Myocyte (in vitro differentiated cells): ENCODE measurements around the gene LAMB4. TPM values are rescaled to one million over a fixed set of nuclear protein-coding genes. Genes with fewer than 3 reads are reported as not detected.

Source experiments
- DNase-seq: peaks from one replicate; pipeline ENCODE4 v3.0.0-alpha.2; 2012; ENCODE audit warnings: low read depth
- total RNA-seq: library from RNA; depleted of rRNA; stranded (reverse); fragments of >200 nt; gene quantifications from 2 replicates; pipeline ENCODE4 v1.2.3, GENCODE V29; 2014

The LAMB4 gene
- total RNA-seq, 1 donor from 2014 or later: not detected

- peak; percentile 63 for DNase-seq
Observed at GRCh38 chr7:108016841-108017775, 113.1 kb downstream of the LAMB4 start.

DNA sequence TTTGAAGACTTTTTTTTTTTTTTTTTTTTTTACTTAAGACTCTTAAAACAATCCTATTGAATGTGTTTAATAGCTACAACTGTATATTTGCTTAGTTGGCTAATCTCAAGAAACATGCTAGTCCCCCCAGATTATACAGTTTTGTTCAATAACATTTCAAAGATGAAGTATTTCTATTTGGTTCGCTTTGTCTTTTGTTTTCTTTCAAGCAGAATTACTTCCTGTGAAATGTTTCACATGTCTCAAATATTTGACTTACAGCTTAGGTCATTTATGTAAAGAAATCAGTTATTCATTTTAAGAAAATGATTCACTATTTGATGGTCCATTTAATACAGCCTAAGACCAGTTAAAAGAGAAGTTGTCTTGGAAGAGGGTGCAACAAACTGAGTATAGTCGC is 114.4 kb downstream of the LAMB4 start:
- DNase-seq: no peak

DNA sequence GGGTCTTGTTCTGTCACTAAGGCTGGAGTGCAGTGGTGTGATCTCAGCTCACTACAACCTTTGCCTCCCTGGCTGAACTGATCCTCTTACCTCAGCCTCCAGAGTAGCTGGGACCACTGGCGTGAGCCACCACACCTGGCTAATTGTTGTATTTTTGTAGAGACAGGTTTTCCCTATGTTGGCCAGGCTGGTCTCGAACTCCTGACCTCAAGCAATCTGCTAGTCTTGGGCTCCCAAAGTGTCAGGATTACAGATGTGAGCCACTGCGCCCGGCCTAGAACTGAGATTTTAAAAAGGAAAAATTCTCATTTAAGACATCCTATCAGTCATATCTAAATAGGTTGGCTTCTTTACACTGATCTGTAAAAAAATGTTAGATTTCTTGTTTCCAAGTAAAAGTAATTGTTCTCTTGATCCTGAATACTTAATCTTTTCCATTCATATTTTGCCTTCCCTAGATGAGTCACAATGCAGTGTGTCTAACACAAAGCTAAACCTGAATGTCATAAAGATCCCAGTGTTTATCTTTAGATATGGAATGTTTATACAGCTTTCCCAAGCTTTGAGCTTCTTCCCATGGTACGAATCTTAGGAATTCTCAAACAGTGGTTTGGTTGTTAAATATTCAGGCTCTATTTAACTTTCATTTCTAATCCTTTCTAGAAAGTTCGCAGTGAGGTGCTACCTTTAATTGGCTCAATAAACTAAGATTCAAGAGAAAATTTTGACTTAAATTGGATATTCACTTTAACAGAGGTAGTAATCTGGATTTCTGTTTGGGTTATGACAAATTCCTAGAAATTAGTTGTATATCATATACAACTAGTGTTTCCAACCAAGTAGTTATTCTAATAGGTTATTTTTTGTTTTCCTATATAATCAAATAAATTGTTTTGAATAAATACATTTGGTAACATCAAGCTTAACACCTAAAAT is 115.1 kb downstream of the LAMB4 start:
- DNase-seq: peak; percentile 22

GRCh38 chr7:108014215-108014614 is 115.9 kb downstream of the LAMB4 start:
- no peak for DNase-seq

DNA sequence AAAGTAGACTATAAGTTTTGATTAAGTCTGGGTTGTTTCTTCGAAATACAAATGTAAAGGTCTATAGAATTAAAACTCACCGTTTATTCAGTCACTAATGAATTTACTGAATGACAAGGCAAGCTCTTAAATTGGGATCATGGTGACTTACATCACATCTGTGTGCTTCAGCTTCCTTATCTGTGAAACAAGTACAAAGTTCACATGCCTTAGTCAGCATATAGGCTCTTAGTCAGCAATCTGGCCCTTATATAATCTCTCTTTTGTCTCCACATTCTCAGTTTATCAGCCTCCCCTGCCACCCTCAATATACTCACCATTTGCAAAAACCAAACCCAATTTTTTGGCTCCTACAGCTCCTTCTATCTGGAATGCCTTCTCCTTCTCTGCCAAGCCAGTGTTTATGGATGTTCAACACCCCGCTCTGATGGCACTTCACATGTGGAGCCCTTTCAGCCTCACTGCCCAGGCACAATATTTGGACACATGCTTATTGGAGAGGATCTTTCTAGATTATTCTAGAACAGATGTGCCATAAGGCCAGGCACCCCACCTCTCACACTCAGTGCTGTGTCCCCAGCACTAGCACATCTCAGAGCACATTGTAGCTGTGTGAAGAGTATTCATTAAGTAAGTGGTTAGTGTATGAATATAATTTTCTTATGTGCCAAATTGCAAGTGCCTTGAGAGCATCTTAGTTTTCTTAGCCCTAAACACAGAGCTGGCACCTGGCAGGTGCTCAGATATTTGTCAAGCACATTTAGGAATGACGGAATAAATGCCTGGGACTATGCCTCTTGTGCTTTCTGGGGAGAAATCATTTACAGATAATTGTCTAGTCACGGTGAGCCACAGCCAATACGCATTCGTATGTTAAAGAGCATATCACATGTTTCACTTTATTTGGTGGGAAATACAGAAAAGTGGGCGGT is 117.4 kb downstream of the LAMB4 start:
- DNase-seq: no peak

GRCh38 chr7:108010377-108010776 is 119.8 kb downstream of the LAMB4 start:
- no peak for DNase-seq

- DNase-seq: no peak
Observed at GRCh38 chr7:108009873-108010272, 120.3 kb downstream of the LAMB4 start.

DNA sequence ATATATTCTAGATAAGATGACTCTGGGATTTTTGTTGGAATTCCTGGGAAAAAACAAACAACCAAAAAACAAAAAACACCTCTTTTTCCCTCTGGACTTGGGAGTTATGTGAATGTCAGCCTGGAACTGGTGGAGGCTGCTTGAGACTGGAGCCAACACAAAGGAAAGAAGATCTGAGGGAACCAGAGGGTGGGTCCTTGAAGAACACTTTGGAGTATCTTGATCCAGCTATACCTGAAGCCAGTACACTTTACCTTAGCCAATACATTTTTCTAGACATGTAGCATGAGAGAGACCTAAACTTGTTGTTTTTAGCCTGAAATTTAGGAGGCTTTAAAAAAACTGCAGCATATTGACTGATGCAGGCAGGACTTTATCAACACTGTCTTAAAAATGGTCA is 121.3 kb downstream of the LAMB4 start:
- no peak for DNase-seq

- DNase-seq: no peak
Observed at GRCh38 chr7:108008240-108008639, 121.9 kb downstream of the LAMB4 start.

GRCh38 chr7:108007762-108008161 is 122.4 kb downstream of the LAMB4 start:
- no peak for DNase-seq

DNA sequence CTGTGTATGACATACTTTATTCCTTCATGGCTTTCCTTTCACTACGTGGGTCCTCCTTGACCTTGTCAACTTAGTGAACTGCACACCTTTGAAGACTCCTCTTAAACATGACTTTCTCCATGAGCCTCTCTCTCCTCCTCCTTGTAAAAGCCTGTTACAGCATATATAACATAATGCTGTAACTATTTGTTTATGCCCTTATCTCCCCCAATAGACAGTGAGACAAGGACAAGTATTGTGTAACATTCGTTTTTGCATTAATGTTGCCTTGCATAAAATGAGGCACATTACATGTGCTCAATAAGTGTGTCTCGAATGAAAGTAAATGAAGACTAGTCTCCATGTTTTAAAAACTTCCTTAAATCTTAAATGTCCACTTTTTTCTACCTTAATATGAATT is 122.9 kb downstream of the LAMB4 start:
- DNase-seq: no peak

DNA sequence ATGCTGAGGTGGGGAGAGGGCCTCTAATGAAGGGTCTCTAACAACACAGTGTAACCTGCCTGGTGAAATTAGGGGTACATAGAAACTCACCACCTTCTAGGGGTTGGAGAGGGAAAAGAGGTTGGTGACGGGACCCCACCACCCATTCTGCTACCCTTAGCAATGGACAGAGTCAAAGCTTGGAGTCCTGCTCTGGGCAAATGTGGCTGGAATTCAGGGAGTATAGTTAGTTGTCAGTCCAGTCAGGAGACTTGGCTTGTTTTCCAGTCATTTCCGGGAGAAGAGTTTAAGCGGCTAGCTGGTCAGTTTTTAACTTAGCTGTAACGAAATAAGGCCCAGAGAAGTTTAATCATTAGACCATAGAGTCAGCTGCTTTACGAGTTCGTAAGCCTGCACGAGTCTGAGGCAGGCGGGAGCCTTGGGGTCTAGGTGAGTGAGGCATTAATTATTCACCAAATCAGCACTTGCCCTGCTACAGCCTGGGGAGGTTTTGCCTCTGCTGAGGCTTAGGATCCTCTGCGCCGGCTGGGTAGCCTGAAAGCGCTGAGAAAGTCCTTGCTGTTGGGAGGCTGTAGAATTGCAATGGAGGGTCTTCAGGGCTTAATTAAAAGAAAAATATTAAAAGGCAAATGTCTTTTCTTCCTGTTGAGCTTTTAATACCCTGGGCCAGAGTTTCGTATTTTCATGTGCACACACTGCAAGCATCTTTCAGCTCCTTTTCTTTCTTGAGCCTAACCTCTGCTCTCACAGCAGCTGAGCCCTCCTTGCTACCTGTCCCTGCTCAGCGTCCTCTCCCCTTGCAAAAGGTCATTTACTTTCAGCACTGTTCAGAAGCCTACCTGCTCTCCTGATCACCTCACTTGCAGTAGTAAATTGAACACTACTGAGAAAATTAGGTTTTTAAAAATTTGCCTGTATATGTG is 125.7 kb downstream of the LAMB4 start:
- peak; percentile 25 for DNase-seq

DNA sequence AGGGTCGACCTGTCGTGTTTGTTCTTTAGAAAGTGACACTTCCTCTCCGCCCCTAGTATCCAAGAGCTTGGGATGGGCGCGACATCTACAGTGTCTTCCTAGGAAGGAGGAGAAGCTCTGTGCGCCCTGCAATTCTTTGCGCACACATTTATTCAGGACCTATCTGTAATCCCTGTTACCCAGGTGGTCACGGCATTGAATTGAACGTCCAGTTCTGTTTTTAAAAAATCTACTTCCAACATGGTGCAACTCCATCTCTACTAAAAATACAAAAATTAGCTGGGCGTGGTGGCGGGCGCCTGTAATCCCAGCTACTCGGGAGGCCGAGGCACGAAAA is 126.6 kb downstream of the LAMB4 start:
- DNase-seq: no peak

- peak; percentile 88 for DNase-seq
Observed at GRCh38 chr7:108002726-108003598, 127.2 kb downstream of the LAMB4 start, which contains the start of gene LAMB1. Gene LAMB1, minus strand, starts transcription at chr7:108003161. Its CDS starts 276 bp downstream, at chr7:108002885.

GRCh38 chr7:108001764-108002725 is 128.1 kb downstream of the LAMB4 start:
- DNase-seq: peak; percentile 70

DNA sequence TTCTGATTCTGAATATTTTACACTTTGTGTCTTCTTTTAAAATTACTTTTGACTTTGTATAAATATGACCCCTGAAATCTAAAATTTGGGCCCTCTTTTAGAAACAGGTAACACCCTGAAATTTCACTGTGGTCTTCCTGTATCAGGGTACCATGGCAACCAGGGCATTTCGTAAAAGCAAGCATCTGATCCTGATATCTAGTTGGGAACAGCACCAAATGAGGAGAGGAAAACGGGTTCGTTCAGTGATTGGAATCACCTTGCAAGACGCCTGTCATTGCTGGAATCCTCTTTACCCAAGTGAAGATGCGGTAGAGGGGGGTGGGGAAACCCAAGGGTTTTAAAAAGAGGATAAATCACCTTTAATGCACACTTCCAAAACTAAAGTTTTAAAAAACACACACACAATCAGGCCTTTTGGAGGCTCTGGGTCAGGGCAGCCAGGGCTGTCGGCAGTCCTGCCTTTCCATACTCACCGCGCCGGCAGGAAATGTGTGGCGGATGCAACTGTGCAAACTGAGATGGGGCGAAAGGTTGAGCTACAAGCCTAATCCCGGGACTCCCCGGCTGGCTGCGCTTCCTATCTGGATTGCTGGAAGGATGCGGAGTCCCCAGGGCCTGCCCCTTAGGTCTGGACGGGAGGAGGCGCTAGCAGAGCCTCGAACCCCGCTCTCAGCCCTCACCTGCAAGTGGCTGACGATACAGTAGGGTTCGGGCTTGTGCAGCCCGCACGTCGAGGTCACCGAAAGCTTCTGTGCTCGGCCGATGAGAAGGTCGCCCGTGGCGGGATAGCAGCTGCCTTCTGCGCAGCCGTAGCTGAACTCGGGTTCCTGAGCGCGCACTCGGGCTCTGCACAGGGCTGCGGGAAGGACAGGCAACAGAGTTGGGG is 129.0 kb downstream of the LAMB4 start:
- peak; percentile 58 for DNase-seq
